GM12874 (cell line): Measurements from ENCODE around the gene PRDM16.

ENCODE experiments used
- CTCF ChIP-seq: IDR thresholded peaks from 2 replicates; pipeline ENCODE4 v1.5.1; 2011; ENCODE audit warnings: low read depth, mild to moderate bottlenecking, control low read depth, low read length, moderate library complexity; ENCODE audit not compliant: insufficient read depth

PRDM16 gene

GRCh38 chr1:3073186-3073488, 4.1 kb downstream of the PRDM16 start:
- no peak for TF ChIP-seq CTCF

GRCh38 chr1:3073489-3074296, 4.7 kb downstream of the PRDM16 start:
- TF ChIP-seq CTCF = no peak

GRCh38 chr1:3074297-3074741, 5.3 kb downstream of the PRDM16 start:
- no peak for TF ChIP-seq CTCF

DNA sequence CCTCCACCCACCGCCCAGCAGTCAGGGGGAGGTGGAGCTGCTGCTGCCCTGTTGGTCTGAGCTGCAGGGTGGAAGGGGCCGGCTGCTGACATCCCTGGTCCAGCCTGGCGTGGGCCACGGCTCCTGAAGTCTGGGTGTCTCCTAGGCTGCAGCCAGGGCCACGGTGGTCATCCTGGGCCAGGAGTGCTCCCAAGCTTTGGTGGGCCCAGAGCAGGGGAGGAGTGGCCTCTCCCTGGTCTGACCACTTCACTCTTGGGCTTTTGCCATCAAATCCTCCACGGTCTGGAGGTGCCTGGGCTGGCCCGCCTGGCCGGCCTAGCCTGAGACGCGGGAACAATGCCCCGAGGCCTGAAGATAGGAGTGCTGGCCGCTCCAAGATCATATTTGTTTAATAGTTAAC, 5.8 kb downstream of the PRDM16 start:
- TF ChIP-seq CTCF = no peak

DNA sequence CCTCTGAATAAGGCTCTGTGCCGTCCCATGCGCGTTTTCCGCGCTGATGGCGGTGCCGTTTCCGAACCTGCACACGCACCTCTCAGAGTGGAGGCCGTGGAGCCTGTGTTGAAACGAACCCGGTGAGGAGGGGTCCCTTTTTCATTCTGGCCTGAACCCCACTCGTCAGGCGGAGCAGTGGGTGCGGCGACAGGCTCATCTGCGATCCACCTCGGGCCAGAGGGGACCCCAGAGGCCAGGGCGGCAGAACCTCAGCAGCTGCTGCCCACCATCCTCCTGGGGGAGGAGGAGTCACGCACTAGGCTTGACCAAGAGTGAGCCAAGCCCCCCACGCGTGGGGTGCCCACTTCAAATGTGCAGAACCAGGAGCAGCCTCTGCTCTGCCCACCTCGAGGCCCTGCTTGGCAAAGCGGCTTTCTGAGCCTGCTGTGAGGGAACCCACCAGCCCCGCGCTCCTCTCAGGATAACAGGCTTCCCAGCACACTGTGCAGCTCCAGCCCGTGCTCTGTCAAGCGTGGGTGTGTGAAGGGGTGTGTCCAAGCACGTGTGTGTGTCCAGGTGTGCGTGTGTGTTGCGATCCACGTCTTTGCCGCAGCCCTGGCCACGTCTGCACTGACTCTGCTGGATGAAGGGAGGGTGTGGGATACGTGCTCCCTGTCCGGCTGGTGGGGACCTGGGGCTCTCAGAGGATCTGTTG, 6.8 kb downstream of the PRDM16 start:
- no peak for TF ChIP-seq CTCF

DNA sequence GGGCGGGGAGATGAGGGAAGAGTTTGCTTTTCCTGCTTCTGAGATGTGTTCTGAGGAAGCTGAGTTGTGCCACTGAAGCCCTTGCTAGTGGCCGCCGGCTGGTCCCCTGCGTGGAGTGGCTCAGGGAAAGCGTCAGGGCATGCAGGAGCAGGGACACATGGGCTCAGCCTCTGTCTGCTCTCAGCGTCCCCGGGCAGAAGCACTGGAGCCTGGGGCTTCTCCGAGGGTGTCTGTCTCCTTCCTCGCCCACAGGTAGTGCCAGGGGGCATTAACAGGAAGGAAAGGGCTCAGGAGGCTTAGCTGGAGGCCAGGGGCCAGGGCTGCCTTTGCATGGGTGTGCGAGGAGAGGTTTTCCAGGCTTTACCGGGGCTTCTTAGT, 7.3 kb downstream of the PRDM16 start:
- TF ChIP-seq CTCF = no peak

GRCh38 chr1:3077081-3077480, 8.1 kb downstream of the PRDM16 start:
- TF ChIP-seq CTCF = no peak
